MM.1S (cell line): ENCODE results near the gene PLXNA4.

Experiments used
- DNase-seq: peaks from one replicate; pipeline ENCODE4 v3.0.0-alpha.2; 2015
- H2AFZ ChIP-seq: fragments of 300-600 bp; sonication (generic); 2 replicates; pipeline ENCODE4 v1.6.0; 2016; ENCODE audit warnings: antibody characterized with exemption, low read length
- H3F3A ChIP-seq: fragments of 300-600 bp; sonication (generic); 2 replicates; pipeline ENCODE4 v1.6.1; 2016; ENCODE audit warnings: mild to moderate bottlenecking, antibody characterized with exemption, low read length, moderate library complexity, mixed read lengths; ENCODE audit not compliant: insufficient read depth
- H3K27ac ChIP-seq: fragments of 300-600 bp; sonication (generic); 2 replicates; pipeline ENCODE4 v1.5.1; 2016; ENCODE audit warnings: mild to moderate bottlenecking, low read length
- H3K27me3 ChIP-seq: fragments of 300-600 bp; sonication (generic); replicated peaks from 2 replicates; pipeline ENCODE4 v1.6.0; 2016; ENCODE audit warnings: low read length; ENCODE audit not compliant: insufficient read depth
- H3K36me3 ChIP-seq: fragments of 300-600 bp; sonication (generic); replicated peaks from 2 replicates; pipeline ENCODE4 v1.6.1; 2016; ENCODE audit warnings: mild to moderate bottlenecking, low read length, mixed read lengths; ENCODE audit not compliant: insufficient read depth
- H3K4me1 ChIP-seq: fragments of 300-600 bp; sonication (generic); 2 replicates; pipeline ENCODE4 v1.6.1; 2016; ENCODE audit warnings: low read length, mixed read lengths
- H3K4me2 ChIP-seq: fragments of 300-600 bp; sonication (generic); 2 replicates; pipeline ENCODE4 v1.6.0; 2016; ENCODE audit warnings: low read depth, low read length
- H3K4me3 ChIP-seq: fragments of 300-600 bp; sonication (generic); 2 replicates; pipeline ENCODE4 v1.5.1; 2016; ENCODE audit warnings: low read length, mixed read lengths
- H3K79me2 ChIP-seq: fragments of 300-600 bp; sonication (generic); 2 replicates; pipeline ENCODE4 v1.6.1; 2016; ENCODE audit warnings: mixed run types, low read length, mixed read lengths
- H3K9ac ChIP-seq: fragments of 300-600 bp; sonication (generic); 2 replicates; pipeline ENCODE4 v1.6.1; 2016; ENCODE audit warnings: low read length, mixed read lengths
- H3K9me2 ChIP-seq: fragments of 300-600 bp; sonication (generic); replicated peaks from 2 replicates; pipeline ENCODE4 v1.6.1; 2016; ENCODE audit warnings: mild to moderate bottlenecking, low read length, mixed read lengths; ENCODE audit not compliant: insufficient read depth
- H3K9me3 ChIP-seq: fragments of 300-600 bp; sonication (generic); replicated peaks from 2 replicates; pipeline ENCODE4 v1.6.1; 2016; ENCODE audit warnings: mild to moderate bottlenecking, low read length, mixed read lengths; ENCODE audit not compliant: insufficient read depth
- H4K20me1 ChIP-seq: fragments of 300-600 bp; sonication (generic); 2 replicates; pipeline ENCODE4 v1.6.1; 2016; ENCODE audit warnings: mild to moderate bottlenecking, low read length, moderate library complexity, mixed read lengths; ENCODE audit not compliant: insufficient read depth
- EZH2 ChIP-seq: fragments of 300-600 bp; sonication (generic); optimal IDR thresholded peaks from 2 replicates; pipeline ENCODE3; 2017; ENCODE audit warnings: low read depth, mild to moderate bottlenecking, antibody characterized with exemption, low read length, mixed read lengths
- EZH2phosphoT487 ChIP-seq: fragments of 300-600 bp; sonication (generic); IDR thresholded peaks from 2 replicates; pipeline ENCODE4 v1.6.1; 2018; ENCODE audit warnings: antibody characterized with exemption, low read length
- TF ChIP-seq, protein P1 (sequence below): fragments of 300-600 bp; sonication (generic); IDR thresholded peaks from 2 replicates; pipeline ENCODE4 v1.5.1; 2016; ENCODE audit warnings: antibody characterized with exemption, low read length, mixed read lengths

The PLXNA4 gene

GRCh38 chr7:132108563-132108962 lies 467.7 kb downstream of the PLXNA4 start:
- no peaks in the 10 kb centered on the region for H3K9me2 ChIP-seq
- no peak overlapping the region for H3K9ac ChIP-seq
- no peak overlapping the region for H3K27ac ChIP-seq
- no peaks in the 10 kb centered on the region for H3K27me3 ChIP-seq
- no peak overlapping the region for H2AFZ ChIP-seq
- no peaks in the 10 kb centered on the region for H3K79me2 ChIP-seq
- no peaks in the 10 kb centered on the region for H4K20me1 ChIP-seq
- no peak for DNase-seq
- no peaks in the 10 kb centered on the region for H3K36me3 ChIP-seq
- no peaks in the 10 kb centered on the region for H3F3A ChIP-seq
- H3K9me3 ChIP-seq = no peaks in the 10 kb centered on the region
- H3K4me3 ChIP-seq = no peak overlapping the region
- no peaks in the 10 kb centered on the region for H3K4me1 ChIP-seq
- TF ChIP-seq, protein P1, sequence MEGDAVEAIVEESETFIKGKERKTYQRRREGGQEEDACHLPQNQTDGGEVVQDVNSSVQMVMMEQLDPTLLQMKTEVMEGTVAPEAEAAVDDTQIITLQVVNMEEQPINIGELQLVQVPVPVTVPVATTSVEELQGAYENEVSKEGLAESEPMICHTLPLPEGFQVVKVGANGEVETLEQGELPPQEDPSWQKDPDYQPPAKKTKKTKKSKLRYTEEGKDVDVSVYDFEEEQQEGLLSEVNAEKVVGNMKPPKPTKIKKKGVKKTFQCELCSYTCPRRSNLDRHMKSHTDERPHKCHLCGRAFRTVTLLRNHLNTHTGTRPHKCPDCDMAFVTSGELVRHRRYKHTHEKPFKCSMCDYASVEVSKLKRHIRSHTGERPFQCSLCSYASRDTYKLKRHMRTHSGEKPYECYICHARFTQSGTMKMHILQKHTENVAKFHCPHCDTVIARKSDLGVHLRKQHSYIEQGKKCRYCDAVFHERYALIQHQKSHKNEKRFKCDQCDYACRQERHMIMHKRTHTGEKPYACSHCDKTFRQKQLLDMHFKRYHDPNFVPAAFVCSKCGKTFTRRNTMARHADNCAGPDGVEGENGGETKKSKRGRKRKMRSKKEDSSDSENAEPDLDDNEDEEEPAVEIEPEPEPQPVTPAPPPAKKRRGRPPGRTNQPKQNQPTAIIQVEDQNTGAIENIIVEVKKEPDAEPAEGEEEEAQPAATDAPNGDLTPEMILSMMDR = no peak
- no peak for TF ChIP-seq EZH2
- no peak for TF ChIP-seq EZH2phosphoT487
- no peak overlapping the region for H3K4me2 ChIP-seq

GRCh38 chr7:132106491-132106890 lies 469.8 kb downstream of the PLXNA4 start:
- H3K4me1 ChIP-seq = no peaks in the 10 kb centered on the region
- no peaks in the 10 kb centered on the region for H3K36me3 ChIP-seq
- H3K9me2 ChIP-seq = no peaks in the 10 kb centered on the region
- TF ChIP-seq EZH2phosphoT487 (no peak), EZH2 (no peak)
- TF ChIP-seq, protein P1 = no peak
- H2AFZ ChIP-seq = no peak overlapping the region
- H3K9me3 ChIP-seq = no peaks in the 10 kb centered on the region
- no peaks in the 10 kb centered on the region for H3F3A ChIP-seq
- H3K9ac ChIP-seq = no peak overlapping the region
- no peaks in the 10 kb centered on the region for H3K27me3 ChIP-seq
- no peak overlapping the region for H3K4me3 ChIP-seq
- no peaks in the 10 kb centered on the region for H3K79me2 ChIP-seq
- H4K20me1 ChIP-seq = no peaks in the 10 kb centered on the region
- no peak for DNase-seq
- H3K27ac ChIP-seq = no peak overlapping the region
- H3K4me2 ChIP-seq = no peak overlapping the region

DNA sequence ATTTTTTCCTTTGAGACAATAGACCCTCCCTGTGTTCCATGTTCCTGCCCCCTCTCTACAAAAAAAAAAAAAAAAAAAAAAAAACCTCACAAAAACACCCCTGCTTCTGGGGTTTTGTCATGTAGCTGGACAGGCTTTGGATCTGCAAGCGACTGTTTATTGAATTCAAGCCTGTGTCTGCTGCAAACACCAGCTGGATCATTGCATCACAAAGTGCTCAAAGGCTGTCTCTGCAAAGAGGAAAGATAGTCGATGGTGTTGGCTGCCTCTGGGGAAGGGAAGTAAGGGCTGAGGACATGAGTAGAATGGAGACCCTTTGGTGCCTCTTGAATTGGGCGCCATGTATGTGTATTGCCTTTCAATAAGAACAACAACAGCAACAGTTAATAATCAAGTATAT lies 471.2 kb downstream of the PLXNA4 start:
- DNase-seq = no peak
- Histone ChIP-seq H3K4me1 (no peaks in the 10 kb centered on the region), H2AFZ (no peak overlapping the region), H3K4me3 (no peak overlapping the region), H4K20me1 (no peaks in the 10 kb centered on the region), H3K79me2 (no peaks in the 10 kb centered on the region), H3K9me3 (no peaks in the 10 kb centered on the region), H3K27me3 (no peaks in the 10 kb centered on the region), H3K9ac (no peak overlapping the region), H3K4me2 (no peak overlapping the region), H3K36me3 (no peaks in the 10 kb centered on the region), H3F3A (no peaks in the 10 kb centered on the region), H3K9me2 (no peaks in the 10 kb centered on the region), H3K27ac (no peak overlapping the region)
- TF ChIP-seq EZH2phosphoT487 (no peak), EZH2 (no peak)
- TF ChIP-seq, protein P1 = no peak
